ENCODE data around the gene FLCN.
"Not testable (repeated sequence)": the region's sequence is repeated elsewhere in the genome, so short reads cannot be mapped to it uniquely, and the experiment has no call there.

The FLCN gene

GRCh38 chr17:17237026-17237799 is at the start of gene FLCN:
FLCN (minus strand) TSS chr17:17237168; CDS start chr17:17228137, 9,031 bp downstream.
- DNase-seq = peak; percentile 34

- no peak for DNase-seq
Measured at GRCh38 chr17:17285951-17286350, 49.0 kb upstream of the FLCN start.

- peak; percentile 70 for DNase-seq
Measured at GRCh38 chr17:17280613-17281549, 43.9 kb upstream of the FLCN start, which contains the start of gene COPS3. COPS3 (minus strand) TSS chr17:17281246; CDS start chr17:17281186, 60 bp downstream.

GRCh38 chr17:17279316-17279715 is 42.3 kb upstream of the FLCN start:
- no peak for DNase-seq

GRCh38 chr17:17277431-17277830 is 40.5 kb upstream of the FLCN start:
- not testable (repeated sequence) for DNase-seq

- no peak for DNase-seq
Measured at GRCh38 chr17:17275971-17276370, 39.0 kb upstream of the FLCN start.

- no peak for DNase-seq
Measured at GRCh38 chr17:17269926-17270773, 33.2 kb upstream of the FLCN start.

GRCh38 chr17:17264430-17264829 is 27.5 kb upstream of the FLCN start:
- no peak for DNase-seq

GRCh38 chr17:17258998-17259397 is 22.0 kb upstream of the FLCN start:
- no peak for DNase-seq

GRCh38 chr17:17258011-17258410 is 21.0 kb upstream of the FLCN start:
- no peak for DNase-seq

- no peak for DNase-seq
Measured at GRCh38 chr17:17256316-17256715, 19.3 kb upstream of the FLCN start.

- DNase-seq = not testable (repeated sequence)
Measured at GRCh38 chr17:17255689-17256088, 18.7 kb upstream of the FLCN start.

GRCh38 chr17:17254036-17254435 is 17.1 kb upstream of the FLCN start:
- no peak for DNase-seq

- no peak for DNase-seq
Measured at GRCh38 chr17:17253406-17253805, 16.4 kb upstream of the FLCN start.

- DNase-seq = no peak
Measured at GRCh38 chr17:17252149-17252661, 15.2 kb upstream of the FLCN start.

- no peak for DNase-seq
Measured at GRCh38 chr17:17246879-17247278, 9.9 kb upstream of the FLCN start.

- no peak for DNase-seq
Measured at GRCh38 chr17:17243163-17243562, 6.2 kb upstream of the FLCN start.

- DNase-seq = no peak
Measured at GRCh38 chr17:17242246-17242645, 5.3 kb upstream of the FLCN start.

GRCh38 chr17:17241656-17242055 is 4.7 kb upstream of the FLCN start:
- DNase-seq = no peak

GRCh38 chr17:17239832-17240231 is 2.9 kb upstream of the FLCN start:
- DNase-seq = no peak

- DNase-seq = no peak
Measured at GRCh38 chr17:17236295-17237025, 508 bp downstream of the FLCN start.
